ENCODE data around the gene FAM83D.

- no peak for TF ChIP-seq PRDM15 (CRISPR knock-in tag; IDR thresholded peaks at IDR 0.05)
- no peak for TF ChIP-seq USF2 (CRISPR knock-in tag; IDR thresholded peaks at IDR 0.05)
- TF ChIP-seq CTCF (IDR thresholded peaks at IDR 0.05), result no peak
- TF ChIP-seq ZNF263 (CRISPR knock-in tag; IDR thresholded peaks at IDR 0.05; ENCODE audit: low read depth), result no peak
- no peak for TF ChIP-seq NR1H2 (CRISPR knock-in tag; IDR thresholded peaks at IDR 0.05)
- no peak for TF ChIP-seq JUN (CRISPR knock-in tag; IDR thresholded peaks at IDR 0.05)
- TF ChIP-seq FOXK1 (CRISPR knock-in tag; IDR thresholded peaks at IDR 0.05), result no peak
- no peak for TF ChIP-seq ZBTB21 (CRISPR knock-in tag; IDR thresholded peaks at IDR 0.05; ENCODE audit: borderline replicate concordance)
- no peak for TF ChIP-seq NFYB (CRISPR knock-in tag; conservative IDR thresholded peaks at IDR 0.05; ENCODE audit: low read depth)
- no peak for TF ChIP-seq MXD4 (CRISPR knock-in tag; IDR thresholded peaks at IDR 0.05; ENCODE audit: borderline replicate concordance)
- no peak for TF ChIP-seq IRF2 (CRISPR knock-in tag; IDR thresholded peaks at IDR 0.05; ENCODE audit: borderline replicate concordance, low read depth)
- no peak for TF ChIP-seq USF1 (CRISPR knock-in tag; IDR thresholded peaks at IDR 0.05)
- no peak for TF ChIP-seq TCF7 (CRISPR knock-in tag; IDR thresholded peaks at IDR 0.05; ENCODE audit: low read depth)
Measured at GRCh38 chr20:38968090-38968489, 41.9 kb downstream of the FAM83D start.
